Measurements from ENCODE around the gene LECT2. TPM values are rescaled to one million over a fixed set of nuclear protein-coding genes. Genes with fewer than 3 reads are reported as not detected.

Gene LECT2
- total RNA-seq, 2 experiments from 2014 or later = not detected

- H3K27ac Mint-ChIP-seq = no peak overlapping the region
- intact Hi-C loops (cut with DNase I, micrococcal nuclease) = loop anchor here (1.0 to 10.0 kb wide), 6 partner anchors 85 to 237 kb away; no protein-coding TSS in a partner anchor
- no peaks in the 10 kb centered on the region for H3K4me1 Mint-ChIP-seq
- POLR2A ChIA-PET = no interaction called here
- peaks cover 38% of the 10 kb centered on the region for H3K27me3 Mint-ChIP-seq
- H3K9me3 Mint-ChIP-seq (ENCODE audit: low read depth) = no peaks in the 10 kb centered on the region
- H3K36me3 Mint-ChIP-seq (ENCODE audit: low read depth) = no peaks in the 10 kb centered on the region
- peak; percentile 79 for DNase-seq
- no peak overlapping the region for H3K4me3 Mint-ChIP-seq
- ATAC-seq = peak; percentile 85
- CTCF ChIA-PET = interaction anchor here (0.6 to 1.5 kb wide), 6 partner anchors 9 to 109 kb away, joined by 3 to 6 read pairs (median 3); no protein-coding TSS in a partner anchor
These were observed 22.7 kb upstream of the LECT2 start for GRCh38 chr5:135977375-135977928.

- ATAC-seq (no peak), DNase-seq (no peak)
- Mint-ChIP-seq H3K9me3 (ENCODE audit: low read depth) (no peaks in the 10 kb centered on the region), H3K27me3 (peaks cover 39% of the 10 kb centered on the region), H3K4me1 (no peaks in the 10 kb centered on the region), H3K4me3 (no peak overlapping the region), H3K27ac (no peak overlapping the region), H3K36me3 (ENCODE audit: low read depth) (no peaks in the 10 kb centered on the region)
- intact Hi-C loops (cut with DNase I, micrococcal nuclease) = loop anchor here (2.0 to 10.0 kb wide), 5 partner anchors 86 to 239 kb away; no protein-coding TSS in a partner anchor
- ChIA-PET CTCF (interaction anchor here (1.8 kb wide), 1 partner anchor 88 kb away, joined by 5 read pairs; no protein-coding TSS in a partner anchor), POLR2A (no interaction called here)
These were observed 21.4 kb upstream of the LECT2 start for GRCh38 chr5:135976216-135976615.

GRCh38 chr5:135975122-135975521 is 20.3 kb upstream of the LECT2 start:
- Mint-ChIP-seq H3K4me1 (no peaks in the 10 kb centered on the region), H3K9me3 (ENCODE audit: low read depth) (peaks cover 2% of the 10 kb centered on the region), H3K36me3 (ENCODE audit: low read depth) (no peaks in the 10 kb centered on the region), H3K27me3 (peaks cover 45% of the 10 kb centered on the region), H3K4me3 (no peak overlapping the region), H3K27ac (no peak overlapping the region)
- ChIA-PET POLR2A (no interaction called here), CTCF (interaction anchor here (0.9 to 1.8 kb wide), 2 partner anchors 12 to 89 kb away, joined by 3 to 5 read pairs; no protein-coding TSS in a partner anchor)
- DNase-seq = no peak
- intact Hi-C loops (cut with DNase I, micrococcal nuclease) = loop anchor here (5.0 to 10.0 kb wide), 3 partner anchors 87 to 240 kb away; no protein-coding TSS in a partner anchor
- ATAC-seq = no peak

- Mint-ChIP-seq H3K27ac (no peak overlapping the region), H3K36me3 (ENCODE audit: low read depth) (no peaks in the 10 kb centered on the region), H3K27me3 (peaks cover 39% of the 10 kb centered on the region), H3K9me3 (ENCODE audit: low read depth) (peaks cover 2% of the 10 kb centered on the region), H3K4me1 (no peaks in the 10 kb centered on the region), H3K4me3 (no peak overlapping the region)
- ATAC-seq (no peak), DNase-seq (no peak)
- intact Hi-C loops (cut with DNase I, micrococcal nuclease) = loop anchor here in 1 of 2 experiments (10.0 kb wide), 2 partner anchors 201 to 241 kb away; no protein-coding TSS in a partner anchor
- POLR2A ChIA-PET = no interaction called here
- CTCF ChIA-PET = interaction anchor here (0.7 kb wide), 2 partner anchors 83 to 106 kb away, joined by 3 to 4 read pairs; no protein-coding TSS in a partner anchor
These were observed 19.3 kb upstream of the LECT2 start for GRCh38 chr5:135974021-135974600.

- Mint-ChIP-seq H3K27me3 (peaks cover 42% of the 10 kb centered on the region), H3K36me3 (ENCODE audit: low read depth) (no peaks in the 10 kb centered on the region)
- intact Hi-C loops (cut with DNase I, micrococcal nuclease) = loop anchor here in 1 of 2 experiments (10.0 kb wide), 2 partner anchors 201 to 241 kb away; no protein-coding TSS in a partner anchor
These were observed 18.7 kb upstream of the LECT2 start for GRCh38 chr5:135973323-135974020.

GRCh38 chr5:135971701-135972100 is 16.9 kb upstream of the LECT2 start:
- Mint-ChIP-seq H3K27me3 (peaks cover 35% of the 10 kb centered on the region), H3K4me1 (no peaks in the 10 kb centered on the region), H3K36me3 (ENCODE audit: low read depth) (no peaks in the 10 kb centered on the region), H3K9me3 (ENCODE audit: low read depth) (peaks cover 7% of the 10 kb centered on the region), H3K4me3 (no peak overlapping the region), H3K27ac (no peak overlapping the region)
- CTCF ChIA-PET = interaction anchor here (1.2 to 1.5 kb wide), 2 partner anchors 27 to 137 kb away, joined by 3 read pairs; no protein-coding TSS in a partner anchor
- ATAC-seq = no peak
- intact Hi-C loops (cut with DNase I, micrococcal nuclease) = loop anchor here in 1 of 2 experiments (10.0 kb wide), 2 partner anchors 203 to 243 kb away; no protein-coding TSS in a partner anchor
- POLR2A ChIA-PET = no interaction called here
- no peak for DNase-seq

More at GRCh38 chr5:135973323-135974020, 18.7 kb upstream of the LECT2 start:
- ChIA-PET CTCF (interaction anchor here (0.7 kb wide), 2 partner anchors 82 to 105 kb away, joined by 3 to 4 read pairs; no protein-coding TSS in a partner anchor), POLR2A (no interaction called here)
- H3K4me3 Mint-ChIP-seq = no peak overlapping the region
- ATAC-seq = no peak
- H3K4me1 Mint-ChIP-seq = no peaks in the 10 kb centered on the region
- peaks cover 5% of the 10 kb centered on the region for H3K9me3 Mint-ChIP-seq (ENCODE audit: low read depth)
- no peak overlapping the region for H3K27ac Mint-ChIP-seq
- DNase-seq = no peak

- Mint-ChIP-seq H3K4me1 (no peaks in the 10 kb centered on the region), H3K9me3 (ENCODE audit: low read depth) (peaks cover 7% of the 10 kb centered on the region), H3K4me3 (no peak overlapping the region), H3K36me3 (ENCODE audit: low read depth) (no peaks in the 10 kb centered on the region), H3K27ac (no peak overlapping the region), H3K27me3 (peaks cover 20% of the 10 kb centered on the region)
- intact Hi-C loops (cut with DNase I, micrococcal nuclease) = no loop called here
- POLR2A ChIA-PET = no interaction called here
- no peak for ATAC-seq
- DNase-seq = no peak
- CTCF ChIA-PET = interaction anchor here (0.6 to 0.7 kb wide), 2 partner anchors 234 to 861 kb away, joined by 3 to 4 read pairs; no protein-coding TSS in a partner anchor
These were observed 12.0 kb upstream of the LECT2 start for GRCh38 chr5:135966790-135967189.

GRCh38 chr5:135966165-135966564 is 11.4 kb upstream of the LECT2 start:
- no peak overlapping the region for H3K4me3 Mint-ChIP-seq
- DNase-seq = no peak
- H3K27me3 Mint-ChIP-seq = peaks cover 18% of the 10 kb centered on the region
- no peaks in the 10 kb centered on the region for H3K4me1 Mint-ChIP-seq
- ATAC-seq = no peak
- H3K27ac Mint-ChIP-seq = no peak overlapping the region
- ChIA-PET CTCF (interaction anchor here (0.6 kb wide), 1 partner anchor 861 kb away, joined by 3 read pairs; no protein-coding TSS in a partner anchor), POLR2A (no interaction called here)
- intact Hi-C loops (cut with DNase I, micrococcal nuclease) = no loop called here
- peaks cover 7% of the 10 kb centered on the region for H3K9me3 Mint-ChIP-seq (ENCODE audit: low read depth)
- no peaks in the 10 kb centered on the region for H3K36me3 Mint-ChIP-seq (ENCODE audit: low read depth)

GRCh38 chr5:135965504-135965903 is 10.7 kb upstream of the LECT2 start:
- ATAC-seq (no peak), DNase-seq (no peak)
- H3K4me1 Mint-ChIP-seq = no peaks in the 10 kb centered on the region
- ChIA-PET CTCF (no interaction called here), POLR2A (no interaction called here)
- H3K4me3 Mint-ChIP-seq = no peak overlapping the region
- H3K36me3 Mint-ChIP-seq (ENCODE audit: low read depth) = no peaks in the 10 kb centered on the region
- peaks cover 16% of the 10 kb centered on the region for H3K27me3 Mint-ChIP-seq
- H3K27ac Mint-ChIP-seq = no peak overlapping the region
- H3K9me3 Mint-ChIP-seq (ENCODE audit: low read depth) = peaks cover 5% of the 10 kb centered on the region
- intact Hi-C loops (cut with DNase I, micrococcal nuclease) = no loop called here

GRCh38 chr5:135964670-135965320 is 10.0 kb upstream of the LECT2 start:
- no peak for ATAC-seq
- Mint-ChIP-seq H3K4me3 (no peak overlapping the region), H3K9me3 (ENCODE audit: low read depth) (peaks cover 5% of the 10 kb centered on the region), H3K27ac (no peak overlapping the region), H3K27me3 (peaks cover 15% of the 10 kb centered on the region), H3K4me1 (no peaks in the 10 kb centered on the region), H3K36me3 (ENCODE audit: low read depth) (no peaks in the 10 kb centered on the region)
- DNase-seq = no peak
- intact Hi-C loops (cut with DNase I, micrococcal nuclease) = no loop called here
- POLR2A ChIA-PET = no interaction called here
- CTCF ChIA-PET = no interaction called here

GRCh38 chr5:135955525-135955924 is 742 bp upstream of the LECT2 start:
- DNase-seq (no peak), ATAC-seq (no peak)
- peaks cover 17% of the 10 kb centered on the region for H3K27me3 Mint-ChIP-seq
- no peak overlapping the region for H3K27ac Mint-ChIP-seq
- no peaks in the 10 kb centered on the region for H3K4me1 Mint-ChIP-seq
- POLR2A ChIA-PET = no interaction called here
- intact Hi-C loops (cut with DNase I, micrococcal nuclease) = no loop called here
- H3K9me3 Mint-ChIP-seq (ENCODE audit: low read depth) = no peaks in the 10 kb centered on the region
- H3K36me3 Mint-ChIP-seq (ENCODE audit: low read depth) = no peaks in the 10 kb centered on the region
- CTCF ChIA-PET = no interaction called here
- H3K4me3 Mint-ChIP-seq = no peak overlapping the region
